OCI-LY7 (cell line): Measurements from ENCODE around the gene IL2.

Experiments
- CTCF ChIP-seq: fragments of 200-600 bp; sonication (generic); conservative IDR thresholded peaks from 2 replicates; pipeline ENCODE4 v1.5.1; 2014; ENCODE audit warnings: mild to moderate bottlenecking, antibody characterized with exemption, low read length, moderate library complexity, mixed read lengths
- EZH2phosphoT487 ChIP-seq: fragments of 200-600 bp; sonication (generic); IDR thresholded peaks from 2 replicates; pipeline ENCODE4 v1.6.1; 2018; ENCODE audit warnings: low read depth, borderline replicate concordance, mild to moderate bottlenecking, mixed run types, antibody characterized with exemption, low read length, moderate library complexity, mixed read lengths

- TF ChIP-seq EZH2phosphoT487 = no peak
- TF ChIP-seq CTCF = no peak
Observed at GRCh38 chr4:122489061-122489460, 32.5 kb upstream of the IL2 start.
